OCI-LY7 (cell line): Measurements from ENCODE around the gene INF2. TPM values are rescaled to one million over a fixed set of nuclear protein-coding genes. Genes with fewer than 3 reads are reported as not detected.

Experiments
- BruUV-seq: library from RNA; stranded (reverse); fragments of 400-500 nt; replicated peaks from 2 replicates; lab custom pipeline; 2021; lab: Mats Ljungman, UMichigan
- CTCF ChIA-PET: fragments of 300-600 bp; sonication (Branson Sonifier 250); formaldehyde crosslinking; loops from one replicate; lab custom pipeline; 2022; ENCODE audit warnings: antibody characterized with exemption; ENCODE audit not compliant: unreplicated experiment; lab: Charles Lee
- POLR2A ChIA-PET: fragments of 300-600 bp; sonication (Branson Sonifier 250); formaldehyde crosslinking; loops from one replicate; lab custom pipeline; 2022; ENCODE audit warnings: antibody characterized with exemption; lab: Charles Lee
- DNase-seq: peaks from one replicate; pipeline ENCODE4 v3.0.0-alpha.2; 2015; ENCODE audit warnings: low spot score
- H2AFZ ChIP-seq: fragments of 200-600 bp; sonication (generic), shearing (Covaris generic); 2 replicates; pipeline ENCODE4 v1.6.1; 2014; ENCODE audit warnings: mild to moderate bottlenecking, antibody characterized with exemption, low read length, moderate library complexity
- H3K27ac ChIP-seq: fragments of 200-600 bp; sonication (generic); 2 replicates; pipeline ENCODE4 v1.5.1; 2014; ENCODE audit warnings: mixed run types, low read depth, mild to moderate bottlenecking, moderate library complexity, low read length, inconsistent platforms; ENCODE audit not compliant: poor library complexity, severe bottlenecking
- H3K36me3 ChIP-seq: fragments of 200-600 bp; sonication (generic); 2 replicates; pipeline ENCODE4 v1.6.1; 2014; ENCODE audit warnings: mild to moderate bottlenecking, antibody characterized with exemption, low read length, moderate library complexity, mixed read lengths; ENCODE audit not compliant: insufficient read depth
- H3K4me1 ChIP-seq: fragments of 200-600 bp; sonication (generic); 2 replicates; pipeline ENCODE4 v1.5.1; 2014; ENCODE audit warnings: mild to moderate bottlenecking, low read length; ENCODE audit not compliant: insufficient read depth, poor library complexity, severe bottlenecking
- H3K4me2 ChIP-seq: fragments of 200-600 bp; sonication (generic); 2 replicates; pipeline ENCODE4 v1.6.1; 2014; ENCODE audit warnings: mild to moderate bottlenecking, low read length
- H3K4me3 ChIP-seq: fragments of 200-600 bp; sonication (generic); 2 replicates; pipeline ENCODE4 v1.5.1; 2014; ENCODE audit warnings: mild to moderate bottlenecking, low read depth, low read length; ENCODE audit not compliant: poor library complexity, severe bottlenecking
- H3K79me2 ChIP-seq: fragments of 200-600 bp; sonication (generic); 2 replicates; pipeline ENCODE4 v1.6.1; 2016; ENCODE audit warnings: low read depth, mild to moderate bottlenecking, low read length, moderate library complexity, mixed read lengths; ENCODE audit not compliant: insufficient read depth
- H3K9me2 ChIP-seq: fragments of 200-600 bp; sonication (generic); 2 replicates; pipeline ENCODE4 v1.6.1; 2016; ENCODE audit warnings: mild to moderate bottlenecking, low read length, mixed read lengths; ENCODE audit not compliant: insufficient read depth
- H3K9me3 ChIP-seq: fragments of 200-600 bp; sonication (generic); 2 replicates; pipeline ENCODE4 v1.6.1; 2014; ENCODE audit warnings: mild to moderate bottlenecking, mixed run types, low read length, mixed read lengths
- H4K20me1 ChIP-seq: fragments of 200-600 bp; sonication (generic); 2 replicates; pipeline ENCODE4 v1.6.1; 2014; ENCODE audit warnings: mild to moderate bottlenecking, antibody characterized with exemption, low read length, moderate library complexity, mixed read lengths; ENCODE audit not compliant: insufficient read depth
- EZH2phosphoT487 ChIP-seq: fragments of 200-600 bp; sonication (generic); IDR thresholded peaks from 2 replicates; pipeline ENCODE4 v1.6.1; 2018; ENCODE audit warnings: low read depth, borderline replicate concordance, mild to moderate bottlenecking, mixed run types, antibody characterized with exemption, low read length, moderate library complexity, mixed read lengths
- intact Hi-C: fragments of 100-400 bp; cut with micrococcal nuclease; formaldehyde crosslinking; loops from one replicate; pipeline ENCODE4 v1.10.0; 2022; ENCODE audit not compliant: unreplicated experiment
- total RNA-seq, 2 experiments: library from RNA; depleted of rRNA in 1 of 2; stranded (reverse); fragments of >200 nt in 1 of 2; shearing (Covaris generic) in 1 of 2; gene quantifications; 2 replicates each; pipeline ENCODE4 v1.2.3, GENCODE V29; 2014 to 2022
- TF ChIP-seq, protein P1 (sequence below): fragments of 200-600 bp; sonication (generic); conservative IDR thresholded peaks from 2 replicates; pipeline ENCODE4 v1.5.1; 2014; ENCODE audit warnings: mild to moderate bottlenecking, antibody characterized with exemption, low read length, moderate library complexity, mixed read lengths

The INF2 gene
- total RNA-seq, 2 experiments from 2014 or later: 39.4 to 51.6 TPM

DNA sequence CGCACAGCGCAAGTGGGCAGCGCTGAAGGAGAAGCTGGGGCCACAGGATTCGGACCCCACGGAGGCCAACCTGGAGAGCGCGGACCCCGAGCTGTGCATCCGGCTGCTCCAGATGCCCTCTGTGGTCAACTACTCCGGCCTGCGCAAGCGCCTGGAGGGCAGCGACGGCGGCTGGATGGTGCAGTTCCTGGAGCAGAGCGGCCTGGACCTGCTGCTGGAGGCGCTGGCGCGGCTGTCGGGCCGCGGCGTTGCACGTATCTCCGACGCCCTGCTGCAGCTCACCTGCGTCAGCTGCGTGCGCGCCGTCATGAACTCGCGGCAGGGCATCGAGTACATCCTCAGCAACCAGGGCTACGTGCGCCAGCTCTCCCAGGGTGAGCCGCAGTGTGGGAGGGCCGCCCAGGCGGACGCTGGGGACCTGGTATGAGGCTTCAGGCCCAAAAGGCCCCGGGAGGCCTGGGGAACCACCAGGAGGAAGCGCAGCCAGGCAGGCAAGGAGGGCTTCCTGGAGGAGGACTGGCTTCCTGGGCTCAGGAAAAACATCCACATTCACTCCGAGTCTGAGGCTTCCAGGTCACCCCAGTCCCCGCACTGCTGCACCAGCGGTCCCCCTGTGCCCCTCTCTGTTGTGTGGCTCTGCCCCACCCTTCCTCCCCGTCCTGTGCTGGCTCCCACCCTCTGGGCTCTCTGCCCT, 12.1 kb downstream of the INF2 start:
- intact Hi-C loops: no loop called here
- POLR2A ChIA-PET: no interaction called here
- Histone ChIP-seq H3K79me2 (no peaks in the 10 kb centered on the region), H3K4me1 (no peaks in the 10 kb centered on the region), H3K4me2 (no peak overlapping the region), H3K9me3 (no peaks in the 10 kb centered on the region), H3K9me2 (no peaks in the 10 kb centered on the region), H4K20me1 (no peaks in the 10 kb centered on the region), H2AFZ (no peak overlapping the region), H3K4me3 (no peak overlapping the region), H3K27ac (no peak overlapping the region), H3K36me3 (peaks cover 27% of the 10 kb centered on the region)
- no TSS peak for BruUV-seq
- CTCF ChIA-PET: no interaction called here
- DNase-seq: no peak
- TF ChIP-seq EZH2phosphoT487: no peak
- TF ChIP-seq, protein P1, sequence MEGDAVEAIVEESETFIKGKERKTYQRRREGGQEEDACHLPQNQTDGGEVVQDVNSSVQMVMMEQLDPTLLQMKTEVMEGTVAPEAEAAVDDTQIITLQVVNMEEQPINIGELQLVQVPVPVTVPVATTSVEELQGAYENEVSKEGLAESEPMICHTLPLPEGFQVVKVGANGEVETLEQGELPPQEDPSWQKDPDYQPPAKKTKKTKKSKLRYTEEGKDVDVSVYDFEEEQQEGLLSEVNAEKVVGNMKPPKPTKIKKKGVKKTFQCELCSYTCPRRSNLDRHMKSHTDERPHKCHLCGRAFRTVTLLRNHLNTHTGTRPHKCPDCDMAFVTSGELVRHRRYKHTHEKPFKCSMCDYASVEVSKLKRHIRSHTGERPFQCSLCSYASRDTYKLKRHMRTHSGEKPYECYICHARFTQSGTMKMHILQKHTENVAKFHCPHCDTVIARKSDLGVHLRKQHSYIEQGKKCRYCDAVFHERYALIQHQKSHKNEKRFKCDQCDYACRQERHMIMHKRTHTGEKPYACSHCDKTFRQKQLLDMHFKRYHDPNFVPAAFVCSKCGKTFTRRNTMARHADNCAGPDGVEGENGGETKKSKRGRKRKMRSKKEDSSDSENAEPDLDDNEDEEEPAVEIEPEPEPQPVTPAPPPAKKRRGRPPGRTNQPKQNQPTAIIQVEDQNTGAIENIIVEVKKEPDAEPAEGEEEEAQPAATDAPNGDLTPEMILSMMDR: no peak

DNA sequence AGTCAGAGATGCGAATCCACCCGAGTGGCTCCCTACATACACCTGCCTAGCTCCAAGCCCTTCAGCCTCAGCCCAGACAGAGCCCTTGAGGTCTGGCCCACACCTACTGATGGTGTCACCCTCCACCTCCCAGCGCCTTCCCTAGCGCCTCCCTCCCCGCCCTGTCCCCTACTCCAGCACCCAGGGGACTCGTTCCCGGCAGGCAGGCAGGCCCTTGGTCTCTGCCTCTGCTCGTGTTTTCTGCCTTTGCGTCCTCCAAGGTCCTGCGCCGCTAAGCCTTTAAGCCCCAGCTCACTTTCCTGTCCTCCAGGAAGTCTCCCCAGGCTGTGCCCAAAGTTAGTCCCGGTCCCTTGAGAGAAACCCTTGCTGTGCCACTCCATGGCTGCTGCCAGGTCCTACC, 12.7 kb downstream of the INF2 start:
- ChIA-PET POLR2A (no interaction called here), CTCF (no interaction called here)
- H3K4me2 ChIP-seq: no peak overlapping the region
- H2AFZ ChIP-seq: no peak overlapping the region
- no peak overlapping the region for H3K27ac ChIP-seq
- H4K20me1 ChIP-seq: no peaks in the 10 kb centered on the region
- H3K9me2 ChIP-seq: no peaks in the 10 kb centered on the region
- BruUV-seq: no TSS peak
- peaks cover 27% of the 10 kb centered on the region for H3K36me3 ChIP-seq
- intact Hi-C loops: no loop called here
- no peaks in the 10 kb centered on the region for H3K4me1 ChIP-seq
- TF ChIP-seq, protein P1: no peak
- no peak for TF ChIP-seq EZH2phosphoT487
- H3K9me3 ChIP-seq: no peaks in the 10 kb centered on the region
- H3K79me2 ChIP-seq: no peaks in the 10 kb centered on the region
- no peak overlapping the region for H3K4me3 ChIP-seq
- DNase-seq: no peak

DNA sequence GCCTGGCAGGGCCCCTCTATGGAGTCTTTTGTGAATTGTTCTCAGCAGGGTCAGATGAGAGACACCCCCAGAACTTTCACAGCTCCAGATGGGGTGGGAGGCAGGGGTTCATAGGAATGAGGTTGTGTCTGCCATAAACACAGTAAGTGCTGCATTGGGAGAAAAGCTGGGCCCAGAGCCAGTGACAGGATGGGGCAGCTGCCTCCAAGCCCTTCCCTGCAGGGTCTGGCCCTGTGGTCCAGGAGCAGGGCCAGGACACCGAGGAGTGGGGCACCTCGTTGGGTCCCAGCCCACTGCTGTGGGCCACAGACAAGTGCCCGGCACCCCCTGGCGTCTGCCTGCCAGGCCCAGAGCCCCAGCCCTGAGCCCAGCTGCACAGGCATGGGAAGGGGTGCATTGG, 13.3 kb downstream of the INF2 start:
- Histone ChIP-seq H4K20me1 (no peaks in the 10 kb centered on the region), H2AFZ (no peak overlapping the region), H3K79me2 (no peaks in the 10 kb centered on the region), H3K9me2 (no peaks in the 10 kb centered on the region), H3K4me2 (no peak overlapping the region), H3K36me3 (peaks cover 27% of the 10 kb centered on the region), H3K4me3 (no peak overlapping the region), H3K27ac (no peak overlapping the region), H3K4me1 (no peaks in the 10 kb centered on the region), H3K9me3 (no peaks in the 10 kb centered on the region)
- ChIA-PET POLR2A (no interaction called here), CTCF (no interaction called here)
- DNase-seq: no peak
- TF ChIP-seq EZH2phosphoT487: no peak
- TF ChIP-seq, protein P1: no peak
- BruUV-seq: no TSS peak
- intact Hi-C loops: no loop called here
